SK-N-SH treated with all-trans-retinoic acid at 6 μM for 48 hours (cell line): ENCODE data around the gene KRTAP4-12.
"Not testable (repeated sequence)": the region's sequence is repeated elsewhere in the genome, so short reads cannot be mapped to it uniquely, and the experiment has no call there.

Source experiments
- ATAC-seq: fragments of 200-7000 bp; cut with Tn5 transposase; 3 replicates; pipeline ENCODE4 v1.9.1; 2020; ENCODE audit warnings: mild to moderate bottlenecking, moderate library complexity
- ARNTL ChIP-seq: fragments of 450-650 bp; formaldehyde crosslinking; IDR thresholded peaks from 2 replicates; pipeline ENCODE4 v1.5.0; 2020; ENCODE audit warnings: low read depth, mild to moderate bottlenecking, moderate library complexity, borderline replicate concordance
- BACH2 ChIP-seq: fragments of 250-450 bp; sonication (Bioruptor Pico); IDR thresholded peaks from 2 replicates; pipeline ENCODE4 v1.9.0; 2021; ENCODE audit warnings: mild to moderate bottlenecking, borderline replicate concordance
- CREB5 ChIP-seq: fragments of 250-450 bp; sonication (Bioruptor Pico); IDR thresholded peaks from 2 replicates; pipeline ENCODE4 v1.5.1; 2020; ENCODE audit warnings: low read depth, mild to moderate bottlenecking, moderate library complexity
- ESRRG ChIP-seq: fragments of 250-450 bp; sonication (Bioruptor Pico); IDR thresholded peaks from 2 replicates; pipeline ENCODE4 v1.6.1; 2021; ENCODE audit warnings: mild to moderate bottlenecking
- ISL1 ChIP-seq: fragments of 250-450 bp; sonication (Bioruptor Pico); IDR thresholded peaks from 2 replicates; pipeline ENCODE4 v2.1.2; 2022; ENCODE audit warnings: mild to moderate bottlenecking, moderate library complexity
- OSR1 ChIP-seq: fragments of 250-450 bp; sonication (Bioruptor Pico); IDR thresholded peaks from 2 replicates; pipeline ENCODE4 v1.8.0; 2022; ENCODE audit warnings: moderate library complexity, mild to moderate bottlenecking, inconsistent platforms
- PATZ1 ChIP-seq: fragments of 250-450 bp; sonication (Bioruptor Pico); IDR thresholded peaks from 2 replicates; pipeline ENCODE4 v1.8.0; 2020; ENCODE audit warnings: mild to moderate bottlenecking, moderate library complexity, borderline replicate concordance
- POU6F1 ChIP-seq: fragments of 250-450 bp; sonication (Bioruptor Pico); IDR thresholded peaks from 2 replicates; pipeline ENCODE4 v1.8.0; 2021; ENCODE audit warnings: low read depth, mild to moderate bottlenecking, moderate library complexity, borderline replicate concordance
- RARB ChIP-seq: fragments of 250-450 bp; sonication (Bioruptor Pico); IDR thresholded peaks from 2 replicates; pipeline ENCODE4 v1.8.0; 2021; ENCODE audit warnings: mild to moderate bottlenecking, moderate library complexity
- SNAI2 ChIP-seq: fragments of 250-450 bp; sonication (Bioruptor Pico); IDR thresholded peaks from 2 replicates; pipeline ENCODE4 v1.5.0; 2020; ENCODE audit warnings: mild to moderate bottlenecking, moderate library complexity
- TCF4 ChIP-seq: fragments of 250-450 bp; sonication (Bioruptor Pico); IDR thresholded peaks from 2 replicates; pipeline ENCODE4 v1.8.0; 2021; ENCODE audit warnings: mild to moderate bottlenecking, moderate library complexity, borderline replicate concordance
- TOX ChIP-seq: fragments of 250-450 bp; sonication (Bioruptor Pico); IDR thresholded peaks from 2 replicates; pipeline ENCODE4 v1.8.0; 2021; ENCODE audit warnings: mild to moderate bottlenecking, moderate library complexity, borderline replicate concordance
- ZC3H10 ChIP-seq: fragments of 250-450 bp; sonication (Bioruptor Pico); IDR thresholded peaks from 2 replicates; pipeline ENCODE4 v1.5.1; 2021; ENCODE audit warnings: mild to moderate bottlenecking, moderate library complexity
- ZFP3 ChIP-seq: fragments of 250-450 bp; sonication (Bioruptor Pico); IDR thresholded peaks from 2 replicates; pipeline ENCODE4 v1.5.0; 2020; ENCODE audit warnings: mild to moderate bottlenecking, moderate library complexity
- ZFP30 ChIP-seq: fragments of 450-650 bp; formaldehyde crosslinking; IDR thresholded peaks from 2 replicates; pipeline ENCODE4 v1.5.0; 2022; ENCODE audit warnings: mild to moderate bottlenecking, moderate library complexity
- ZNF565 ChIP-seq: fragments of 450-650 bp; formaldehyde crosslinking; conservative IDR thresholded peaks from 2 replicates; pipeline ENCODE4 v1.5.0; 2020; ENCODE audit warnings: low read depth, mild to moderate bottlenecking, moderate library complexity
- ZNF8 ChIP-seq: fragments of 450-650 bp; formaldehyde crosslinking; IDR thresholded peaks from 2 replicates; pipeline ENCODE4 v1.5.0; 2020; ENCODE audit warnings: mild to moderate bottlenecking, moderate library complexity
- TF ChIP-seq, protein P1 (sequence below): fragments of 250-450 bp; sonication (Bioruptor Pico); IDR thresholded peaks from 2 replicates; pipeline ENCODE4 v1.5.0; 2020; ENCODE audit warnings: mild to moderate bottlenecking, moderate library complexity

Gene KRTAP4-12

GRCh38 chr17:41096055-41096454, 27.9 kb downstream of the KRTAP4-12 start:
- ATAC-seq, result no peak
- no peak for TF ChIP-seq ISL1 (CRISPR knock-in tag)
- no peak for TF ChIP-seq SNAI2 (CRISPR knock-in tag)
- no peak for TF ChIP-seq BACH2 (CRISPR knock-in tag)
- TF ChIP-seq ZNF565 (CRISPR knock-in tag), result no peak
- TF ChIP-seq ARNTL (CRISPR knock-in tag), result no peak
- no peak for TF ChIP-seq ZNF8 (CRISPR knock-in tag)
- no peak for TF ChIP-seq OSR1 (CRISPR knock-in tag)
- TF ChIP-seq POU6F1 (CRISPR knock-in tag), result no peak
- TF ChIP-seq ZC3H10 (CRISPR knock-in tag), result no peak
- no peak for TF ChIP-seq RARB
- no peak for TF ChIP-seq CREB5
- TF ChIP-seq TOX (CRISPR knock-in tag), result no peak
- TF ChIP-seq, protein P1, sequence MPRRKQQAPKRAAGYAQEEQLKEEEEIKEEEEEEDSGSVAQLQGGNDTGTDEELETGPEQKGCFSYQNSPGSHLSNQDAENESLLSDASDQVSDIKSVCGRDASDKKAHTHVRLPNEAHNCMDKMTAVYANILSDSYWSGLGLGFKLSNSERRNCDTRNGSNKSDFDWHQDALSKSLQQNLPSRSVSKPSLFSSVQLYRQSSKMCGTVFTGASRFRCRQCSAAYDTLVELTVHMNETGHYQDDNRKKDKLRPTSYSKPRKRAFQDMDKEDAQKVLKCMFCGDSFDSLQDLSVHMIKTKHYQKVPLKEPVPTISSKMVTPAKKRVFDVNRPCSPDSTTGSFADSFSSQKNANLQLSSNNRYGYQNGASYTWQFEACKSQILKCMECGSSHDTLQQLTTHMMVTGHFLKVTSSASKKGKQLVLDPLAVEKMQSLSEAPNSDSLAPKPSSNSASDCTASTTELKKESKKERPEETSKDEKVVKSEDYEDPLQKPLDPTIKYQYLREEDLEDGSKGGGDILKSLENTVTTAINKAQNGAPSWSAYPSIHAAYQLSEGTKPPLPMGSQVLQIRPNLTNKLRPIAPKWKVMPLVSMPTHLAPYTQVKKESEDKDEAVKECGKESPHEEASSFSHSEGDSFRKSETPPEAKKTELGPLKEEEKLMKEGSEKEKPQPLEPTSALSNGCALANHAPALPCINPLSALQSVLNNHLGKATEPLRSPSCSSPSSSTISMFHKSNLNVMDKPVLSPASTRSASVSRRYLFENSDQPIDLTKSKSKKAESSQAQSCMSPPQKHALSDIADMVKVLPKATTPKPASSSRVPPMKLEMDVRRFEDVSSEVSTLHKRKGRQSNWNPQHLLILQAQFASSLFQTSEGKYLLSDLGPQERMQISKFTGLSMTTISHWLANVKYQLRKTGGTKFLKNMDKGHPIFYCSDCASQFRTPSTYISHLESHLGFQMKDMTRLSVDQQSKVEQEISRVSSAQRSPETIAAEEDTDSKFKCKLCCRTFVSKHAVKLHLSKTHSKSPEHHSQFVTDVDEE (CRISPR knock-in tag), result no peak
- TF ChIP-seq ZFP30 (CRISPR knock-in tag), result no peak
- no peak for TF ChIP-seq TCF4 (CRISPR knock-in tag)

- ATAC-seq, result not testable (repeated sequence)
Measured at GRCh38 chr17:41088760-41089352, 35.1 kb downstream of the KRTAP4-12 start.

- peak; percentile 47; the same call in 2 of the 3 replicates for ATAC-seq
Measured at GRCh38 chr17:41084100-41084856, 39.7 kb downstream of the KRTAP4-12 start, which contains the start of gene KRTAP4-7. Gene KRTAP4-7, plus strand, starts transcription at chr17:41084150. Its CDS starts 57 bp downstream, at chr17:41084207.

DNA sequence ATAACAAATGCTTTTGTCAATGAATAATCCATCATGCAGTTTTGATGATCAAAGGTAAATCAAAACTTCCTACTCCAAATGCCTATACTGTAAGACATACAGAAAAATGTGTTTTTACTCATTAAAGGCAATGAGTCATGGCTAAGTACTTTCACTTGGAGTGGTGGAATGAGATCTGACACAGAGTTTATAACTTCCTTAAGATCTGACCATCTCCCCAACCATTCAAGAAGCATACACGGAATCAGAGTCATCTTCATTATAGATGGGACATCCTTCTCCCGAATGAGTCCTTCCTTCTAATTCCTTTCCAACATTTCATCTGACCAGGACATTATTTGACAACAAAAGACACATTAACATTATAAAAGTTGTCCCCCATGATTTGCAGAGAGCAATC, 40.6 kb downstream of the KRTAP4-12 start:
- ATAC-seq, result peak; percentile 83

DNA sequence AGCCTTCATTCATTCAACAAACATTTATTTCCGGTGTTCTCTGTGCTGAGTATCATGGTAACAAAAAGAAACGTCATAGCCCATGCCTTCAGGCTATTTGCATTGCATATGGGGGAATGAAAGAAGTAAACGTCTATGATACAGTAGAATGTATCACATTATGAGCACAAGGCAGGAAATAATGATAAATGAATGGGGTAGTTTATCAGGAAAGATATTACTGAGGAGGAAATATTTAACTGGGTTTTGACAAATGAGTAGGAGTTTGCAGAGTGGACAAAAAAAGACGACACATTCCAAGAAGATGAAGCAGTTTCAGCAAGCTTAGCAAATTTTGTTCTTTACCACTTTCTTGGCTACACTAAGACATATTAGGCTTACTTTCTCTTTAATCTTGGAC, 41.4 kb downstream of the KRTAP4-12 start:
- no peak for ATAC-seq
- TF ChIP-seq, protein P1 (CRISPR knock-in tag), result no peak
- TF ChIP-seq ZC3H10 (CRISPR knock-in tag), result no peak
- TF ChIP-seq ZFP3 (CRISPR knock-in tag), result no peak
- TF ChIP-seq PATZ1 (CRISPR knock-in tag), result no peak
- no peak for TF ChIP-seq RARB
- no peak for TF ChIP-seq ESRRG (CRISPR knock-in tag)
